HG03196 (cell line): ENCODE results near the gene SF3B4.
"Not testable (repeated sequence)": the region's sequence is repeated elsewhere in the genome, so short reads cannot be mapped to it uniquely, and the experiment has no call there.

Experiments
- ATAC-seq: cut with Tn5 transposase; IDR thresholded peaks from one replicate; pipeline ENCODE4 v1.9.1; 2021; ENCODE audit not compliant: unreplicated experiment

SF3B4 gene

DNA sequence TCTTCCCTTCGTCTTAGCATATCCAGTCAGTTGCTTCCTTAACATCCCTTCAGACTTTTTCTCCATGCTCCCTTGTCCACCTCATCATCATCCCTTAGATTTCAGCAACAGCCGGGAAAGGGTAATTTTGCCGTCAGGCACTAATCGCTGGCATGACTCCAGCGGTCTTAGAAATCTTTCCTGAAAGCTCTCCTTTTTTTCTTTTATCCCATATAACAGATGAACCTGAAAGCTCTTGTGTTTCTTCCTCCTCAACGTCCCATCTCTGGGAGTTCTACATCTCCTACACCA lies 38.7 kb downstream of the SF3B4 start:
- ATAC-seq: no peak

DNA sequence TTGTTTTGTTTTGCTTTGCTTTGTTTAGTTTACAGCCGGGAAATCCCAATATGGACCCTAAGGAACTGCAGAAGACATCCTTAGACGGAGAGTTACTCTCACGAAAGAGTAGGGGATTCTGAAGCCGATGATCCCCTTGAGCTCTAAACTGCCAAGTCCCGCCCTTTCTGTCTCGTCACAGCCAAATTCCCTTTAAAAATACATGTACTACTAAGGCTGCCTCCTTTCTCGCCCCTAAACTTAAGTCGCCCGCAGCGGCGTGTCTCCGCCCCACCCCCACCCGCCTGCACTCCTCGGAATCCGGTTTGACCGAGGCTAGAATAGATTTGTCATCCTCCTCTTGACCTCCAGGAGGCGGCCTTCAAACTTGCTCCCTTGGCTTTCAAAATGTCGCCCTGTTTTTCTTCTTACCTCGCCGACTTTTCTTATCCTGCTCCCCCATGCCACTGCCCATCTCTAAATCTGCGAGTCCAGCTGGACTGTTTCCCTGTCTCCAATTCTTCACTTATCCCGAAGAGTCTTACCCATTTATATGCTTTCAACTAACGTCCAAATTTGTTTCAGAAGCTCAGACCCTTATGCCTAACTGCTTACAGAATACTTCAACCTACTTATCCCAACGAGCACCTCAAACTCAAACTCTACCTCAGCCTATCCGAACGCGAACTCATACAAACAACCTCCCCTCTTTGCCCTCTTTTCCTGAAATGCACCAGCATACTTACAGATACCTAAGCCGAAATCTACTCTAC lies 39.2 kb downstream of the SF3B4 start:
- ATAC-seq: peak; percentile 24

DNA sequence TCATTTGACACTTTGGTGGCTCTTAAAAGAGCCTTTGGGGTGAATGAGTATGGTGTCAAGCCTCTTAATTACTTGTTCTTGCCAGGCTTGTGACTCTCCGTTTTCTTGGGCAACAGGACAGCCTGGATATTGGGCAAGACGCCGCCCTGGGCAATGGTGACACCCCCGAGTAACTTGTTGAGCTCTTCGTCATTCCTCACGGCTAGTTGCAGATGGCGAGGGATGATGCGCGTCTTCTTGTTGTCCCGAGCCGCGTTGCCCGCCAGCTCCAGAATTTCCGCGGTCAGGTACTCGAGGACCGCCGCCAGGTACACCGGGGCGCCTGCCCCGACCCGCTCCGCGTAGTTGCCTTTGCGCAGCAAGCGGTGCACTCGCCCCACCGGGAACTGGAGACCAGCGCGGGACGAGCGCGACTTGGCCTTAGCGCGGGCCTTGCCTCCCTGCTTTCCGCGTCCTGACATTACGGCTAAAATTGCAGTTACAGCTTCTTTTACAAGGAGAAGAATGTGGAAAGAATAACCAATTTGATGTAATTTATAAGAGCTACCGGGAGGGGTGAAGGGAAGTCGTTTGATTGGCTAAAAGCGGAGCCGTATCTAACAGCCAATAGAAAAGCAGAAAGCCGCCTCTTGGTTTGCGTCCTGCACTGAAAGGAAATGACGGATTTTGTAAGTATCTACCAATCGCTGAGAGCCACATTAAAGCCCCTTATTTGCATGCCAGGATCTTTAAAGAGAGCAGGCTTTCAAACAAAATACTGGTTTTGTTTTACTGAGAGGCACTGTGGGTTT lies 40.0 kb downstream of the SF3B4 start:
- peak; percentile 47 for ATAC-seq

DNA sequence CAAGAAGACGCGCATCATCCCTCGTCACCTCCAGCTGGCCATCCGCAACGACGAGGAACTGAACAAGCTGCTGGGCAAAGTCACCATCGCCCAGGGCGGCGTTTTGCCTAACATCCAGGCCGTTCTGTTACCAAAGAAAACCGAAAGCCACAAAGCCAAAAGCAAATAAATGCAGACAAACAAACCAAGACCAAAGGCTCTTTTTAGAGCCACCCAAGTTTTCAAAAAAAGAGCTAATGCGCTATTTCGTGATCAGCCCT lies 40.5 kb downstream of the SF3B4 start:
- ATAC-seq: not testable (repeated sequence)

DNA sequence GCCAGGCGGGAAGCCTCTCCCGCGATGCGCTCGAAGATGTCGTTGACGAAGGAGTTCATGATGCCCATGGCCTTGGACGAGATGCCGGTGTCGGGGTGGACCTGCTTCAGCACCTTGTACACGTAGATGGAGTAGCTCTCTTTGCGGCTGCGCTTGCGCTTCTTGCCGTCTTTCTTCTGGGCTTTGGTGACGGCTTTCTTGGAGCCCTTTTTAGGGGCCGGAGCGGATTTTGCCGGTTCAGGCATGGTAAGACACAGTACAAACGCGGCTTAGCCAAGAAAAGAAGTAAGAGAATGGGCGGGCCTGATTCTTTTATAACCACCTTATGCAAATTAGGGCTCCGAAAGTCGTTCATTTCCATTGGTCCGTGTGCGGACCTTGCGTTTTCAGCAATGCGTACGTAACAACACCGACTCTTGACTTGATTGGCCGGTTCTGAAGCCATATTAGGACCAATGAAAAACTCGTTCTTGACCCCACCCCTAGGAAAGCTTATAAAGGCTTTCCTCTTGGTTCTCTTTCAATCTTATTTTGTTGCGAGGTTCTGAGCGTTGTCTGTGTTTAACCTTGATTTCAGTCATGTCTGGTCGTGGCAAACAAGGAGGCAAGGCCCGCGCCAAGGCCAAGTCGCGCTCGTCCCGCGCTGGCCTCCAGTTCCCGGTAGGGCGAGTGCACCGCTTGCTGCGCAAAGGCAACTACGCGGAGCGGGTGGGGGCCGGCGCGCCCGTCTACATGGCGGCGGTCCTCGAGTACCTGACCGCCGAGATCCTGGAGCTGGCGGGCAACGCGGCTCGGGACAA lies 41.0 kb downstream of the SF3B4 start:
- ATAC-seq: peak; percentile 59

DNA sequence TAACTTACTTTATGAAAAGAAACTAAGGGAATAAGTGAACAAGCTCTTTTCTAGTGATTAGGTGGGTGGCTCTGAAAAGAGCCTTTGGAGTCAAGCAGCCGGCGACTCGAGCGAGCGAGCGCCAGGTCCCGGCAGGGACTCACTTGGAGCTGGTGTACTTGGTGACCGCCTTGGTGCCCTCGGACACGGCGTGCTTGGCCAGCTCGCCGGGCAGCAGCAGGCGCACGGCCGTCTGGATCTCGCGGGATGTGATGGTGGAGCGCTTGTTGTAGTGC lies 41.5 kb downstream of the SF3B4 start:
- not testable (repeated sequence) for ATAC-seq

DNA sequence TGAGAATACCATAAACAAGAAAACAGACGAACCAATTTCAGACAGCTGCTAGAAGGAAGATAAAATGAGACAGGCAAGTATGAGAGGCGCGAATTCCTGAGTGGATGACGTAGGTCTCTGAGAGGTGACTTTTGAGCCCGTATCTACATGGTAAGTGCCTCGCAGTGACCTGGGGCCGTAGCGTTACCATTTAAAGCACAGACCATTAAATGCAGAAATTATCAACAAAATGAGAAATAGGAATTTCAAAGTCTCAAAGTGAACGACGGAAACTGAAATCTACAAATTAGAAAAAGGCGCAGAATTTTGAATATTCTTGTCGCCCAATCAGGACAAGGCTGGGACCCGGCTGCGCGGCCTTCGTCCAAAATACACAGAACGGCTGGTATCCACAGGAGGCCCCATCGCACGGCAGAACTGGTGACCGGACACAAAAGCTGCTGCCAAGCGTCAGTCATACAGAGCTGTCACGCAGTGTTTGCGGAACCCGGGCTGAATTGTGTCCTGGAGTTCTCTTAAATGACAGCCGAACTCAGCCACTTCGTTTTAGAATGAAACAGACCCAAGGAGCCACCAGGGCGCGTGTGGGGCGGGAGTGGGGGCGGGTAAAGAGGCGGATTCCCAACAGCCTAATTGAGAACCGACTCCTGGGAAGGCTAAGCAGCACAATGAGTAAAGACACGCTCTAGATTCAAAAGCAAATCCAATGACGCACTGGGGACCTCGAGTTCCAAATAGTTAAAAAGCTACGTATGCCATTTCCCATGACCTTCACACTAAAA lies 42.1 kb downstream of the SF3B4 start:
- no peak for ATAC-seq

DNA sequence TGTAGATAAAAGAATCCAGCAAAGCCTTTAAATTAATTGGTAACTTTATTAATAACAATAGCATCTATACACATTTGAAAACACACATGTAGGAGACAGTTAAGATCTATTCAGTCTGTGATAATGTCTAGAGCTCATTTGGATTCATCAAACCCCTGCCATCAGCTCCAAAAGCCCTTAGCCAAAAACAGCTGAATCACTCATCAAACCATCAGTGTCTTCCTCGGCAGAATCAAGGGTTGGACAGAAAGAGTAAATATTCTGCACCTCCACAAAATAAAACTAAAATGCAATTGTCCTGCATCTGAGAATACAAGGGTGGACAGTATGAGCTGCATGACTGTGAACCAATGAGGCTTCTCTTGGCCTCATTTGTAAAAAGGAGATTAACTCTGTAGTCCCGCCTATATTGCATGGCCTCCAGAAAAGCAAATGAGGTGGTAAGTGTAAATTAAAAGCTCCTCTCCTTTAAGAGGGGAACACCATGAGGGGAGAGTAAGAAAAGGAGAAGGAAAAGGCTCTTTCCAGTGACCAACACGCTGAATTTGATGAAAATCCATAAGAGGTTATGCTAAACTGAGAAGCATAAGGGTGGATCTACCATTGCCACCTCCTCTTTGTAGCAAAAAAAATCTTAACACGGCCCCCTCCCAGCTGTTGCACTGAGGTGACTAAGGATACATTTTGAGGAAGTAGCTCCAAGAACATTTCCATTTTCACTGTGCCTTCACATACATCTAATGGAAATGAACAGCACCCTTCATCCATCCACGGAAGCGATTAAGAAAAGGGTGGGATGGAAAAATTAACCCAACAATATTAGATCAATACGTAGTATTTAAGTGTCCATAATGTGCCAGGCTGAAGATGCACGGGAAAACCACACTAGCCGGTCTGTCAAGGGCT lies 42.9 kb downstream of the SF3B4 start:
- no peak for ATAC-seq

DNA sequence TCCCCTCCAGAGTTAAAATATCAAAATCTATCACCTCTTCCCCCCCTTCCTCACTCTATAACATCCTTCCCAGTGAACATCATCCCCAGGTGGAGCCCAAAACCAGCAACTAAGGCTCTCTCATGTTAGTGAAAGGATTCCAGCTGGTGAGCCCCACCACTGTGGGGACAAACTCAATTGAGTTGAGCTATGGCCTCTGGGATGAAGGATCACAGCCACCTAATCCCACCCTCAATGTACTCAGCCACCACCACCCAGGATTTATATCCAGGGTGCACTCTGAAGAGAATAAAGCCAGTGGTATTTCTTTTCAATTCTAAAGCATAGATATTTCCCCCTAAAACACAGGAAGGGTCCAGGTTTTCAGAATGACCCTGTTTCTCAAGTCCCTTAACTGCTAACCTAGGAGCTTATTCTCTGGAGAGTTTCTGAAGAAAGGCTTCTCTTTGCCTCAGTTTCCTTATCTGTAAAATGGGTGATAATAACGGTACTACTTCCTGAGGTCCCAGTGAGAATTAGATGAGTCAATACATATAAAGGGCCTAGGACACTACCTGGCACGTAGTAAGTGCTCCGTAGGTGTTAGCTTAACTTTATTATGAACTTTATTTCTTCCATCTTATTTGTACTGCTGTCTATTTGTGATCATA lies 43.9 kb downstream of the SF3B4 start:
- no peak for ATAC-seq

DNA sequence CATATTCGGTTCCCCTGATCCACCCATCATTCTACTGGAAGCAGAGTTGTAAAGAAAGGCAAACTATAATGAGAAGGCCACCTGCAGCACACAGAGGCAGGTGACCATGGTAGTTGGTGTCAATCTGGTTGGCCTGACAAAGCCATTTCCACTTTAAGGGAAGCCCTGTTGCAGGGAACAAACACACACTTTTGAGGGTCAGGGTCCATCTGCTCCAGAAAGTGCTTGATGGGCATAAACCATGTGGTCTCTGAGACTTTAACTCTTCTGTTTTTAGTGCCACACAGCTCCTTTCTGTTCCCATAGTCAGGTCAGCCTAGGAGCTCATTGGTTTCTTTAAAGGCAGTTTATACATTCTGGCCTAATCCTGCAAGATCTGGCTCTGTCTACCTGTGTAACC lies 45.7 kb downstream of the SF3B4 start:
- ATAC-seq: no peak

DNA sequence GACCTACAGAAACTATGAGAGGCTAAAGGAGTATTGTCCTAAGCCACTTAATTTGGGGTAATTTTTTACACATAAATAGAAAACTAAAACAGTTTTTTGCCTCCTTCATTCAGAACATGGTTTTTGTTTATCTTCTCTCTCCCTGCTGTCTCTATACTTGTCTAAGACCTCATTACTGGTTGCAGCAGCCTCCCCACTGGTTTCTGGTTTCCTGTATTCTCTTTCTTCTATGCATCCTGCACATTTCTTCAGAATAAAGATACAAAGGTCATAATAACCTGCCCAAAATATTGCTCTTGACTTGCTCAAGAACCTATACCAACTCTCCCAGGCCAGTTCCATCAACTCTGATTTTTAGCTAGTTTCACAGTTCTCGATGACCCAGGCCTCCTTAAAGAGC lies 48.0 kb downstream of the SF3B4 start:
- ATAC-seq: no peak

DNA sequence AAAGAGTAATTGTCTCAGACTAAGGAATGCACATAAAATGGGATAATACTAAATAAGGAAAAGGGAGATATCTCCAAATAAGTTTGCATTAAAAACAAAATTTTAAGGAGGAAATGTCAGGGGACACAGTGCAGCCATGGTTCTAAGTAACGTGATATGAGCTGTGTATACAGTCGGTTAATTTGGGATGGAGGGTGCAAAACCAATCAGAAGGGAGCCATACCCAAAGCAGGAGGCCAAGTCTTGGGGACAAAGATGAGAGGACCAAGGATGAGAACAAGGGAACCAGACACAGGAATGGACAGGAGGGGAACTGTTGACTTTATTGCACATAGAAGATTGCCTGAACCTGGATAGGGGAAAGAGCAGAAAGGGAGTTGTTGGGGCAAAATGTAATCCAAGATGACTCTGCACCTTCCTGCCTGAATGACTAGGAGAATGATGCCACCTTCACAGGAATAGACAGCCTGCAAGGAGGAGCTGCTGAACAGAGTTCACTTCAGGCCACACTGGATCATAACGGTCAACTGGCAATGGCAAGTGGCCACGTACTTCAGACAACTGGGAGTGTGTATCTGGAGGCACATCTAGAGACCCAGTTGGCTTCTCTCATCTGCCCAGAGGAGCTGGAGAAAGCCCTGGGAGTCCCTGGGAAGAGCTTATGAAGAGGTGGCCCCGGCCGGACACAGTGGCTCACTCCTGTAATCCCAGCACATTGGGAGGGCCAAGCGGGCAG lies 50.2 kb downstream of the SF3B4 start:
- no peak for ATAC-seq
